GM21367 (cell line): ENCODE data around the gene SLC5A9.

Experiments
- ATAC-seq: cut with Tn5 transposase; IDR thresholded peaks from one replicate; pipeline ENCODE4 v1.9.1; 2021; ENCODE audit not compliant: unreplicated experiment

The SLC5A9 gene

DNA sequence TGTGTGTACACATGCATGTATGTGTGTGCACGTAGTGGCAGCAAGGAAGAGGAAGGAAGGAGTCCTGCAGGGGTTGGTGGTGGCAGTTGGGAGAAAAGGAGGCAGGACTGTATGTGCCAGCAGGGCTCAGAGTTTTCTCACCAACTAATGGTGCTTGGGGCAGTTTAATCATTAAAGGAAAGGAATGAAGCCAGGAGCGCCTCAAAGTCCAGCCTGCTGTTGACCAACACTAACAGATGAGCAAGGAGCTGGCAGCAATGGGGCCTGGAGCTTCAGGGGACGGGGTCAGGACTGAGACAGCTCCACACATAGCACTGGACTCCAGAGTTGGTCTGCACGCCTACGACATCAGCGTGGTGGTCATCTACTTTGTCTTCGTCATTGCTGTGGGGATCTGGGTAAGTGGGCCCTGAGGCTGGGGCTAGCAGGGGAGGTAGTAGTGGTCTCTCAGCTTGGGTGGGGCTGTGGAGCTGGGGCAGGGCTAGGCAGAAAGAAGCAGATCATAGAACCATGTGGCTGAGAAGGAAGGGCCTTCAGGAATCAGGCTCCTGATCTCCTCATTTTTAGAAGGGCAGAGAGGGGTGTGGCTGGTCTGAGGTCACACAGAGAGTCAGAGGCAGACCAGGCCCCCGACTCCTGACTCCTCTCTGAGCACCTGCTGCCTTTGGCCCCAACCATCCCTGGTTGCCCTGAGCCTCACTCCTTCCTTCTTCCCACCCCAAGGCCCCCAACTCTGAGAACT lies at the start of gene SLC5A9:
SLC5A9 (plus strand) TSS at position 216 of the 742 bp plus-strand sequence; CDS start at position 237, 21 bp downstream.
- no peak for ATAC-seq

DNA sequence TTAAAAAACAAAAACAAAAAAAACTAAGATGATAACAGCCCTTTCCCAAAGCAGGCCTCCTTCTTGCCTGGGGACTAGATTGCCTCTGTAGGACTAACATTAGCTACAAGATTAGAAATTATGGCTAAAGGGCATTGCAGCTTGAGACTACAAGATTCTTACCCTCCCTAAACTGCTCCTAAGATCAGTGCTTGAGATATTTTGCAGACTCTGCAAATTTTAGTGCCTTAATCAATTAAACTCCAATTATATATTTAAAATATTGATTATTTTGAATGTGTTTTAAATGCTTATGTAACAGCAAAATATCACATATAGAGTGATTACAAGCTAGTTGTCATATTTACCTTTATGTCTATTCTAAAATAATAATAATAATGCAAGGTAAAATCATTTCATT lies 47.4 kb upstream of the SLC5A9 start:
- ATAC-seq: no peak

DNA sequence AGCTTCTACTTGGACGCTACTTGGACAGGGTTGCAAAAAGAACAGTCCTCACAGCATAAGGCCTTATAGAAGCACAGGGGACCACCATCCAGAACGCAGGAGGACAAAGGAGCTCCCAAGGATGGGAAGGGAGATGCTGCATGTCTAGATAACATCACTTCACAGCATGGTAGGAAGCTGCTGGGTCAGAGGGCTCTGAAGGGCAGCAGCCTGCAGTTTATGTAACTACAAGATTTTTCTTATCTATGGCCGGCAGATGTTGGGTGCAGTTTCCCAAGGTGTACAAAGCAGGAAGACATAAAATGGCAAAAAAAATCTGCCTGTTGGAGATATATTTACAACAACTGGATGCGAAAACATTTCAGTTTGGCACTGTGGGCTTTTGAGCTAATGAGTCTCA lies 45.3 kb upstream of the SLC5A9 start:
- no peak for ATAC-seq

DNA sequence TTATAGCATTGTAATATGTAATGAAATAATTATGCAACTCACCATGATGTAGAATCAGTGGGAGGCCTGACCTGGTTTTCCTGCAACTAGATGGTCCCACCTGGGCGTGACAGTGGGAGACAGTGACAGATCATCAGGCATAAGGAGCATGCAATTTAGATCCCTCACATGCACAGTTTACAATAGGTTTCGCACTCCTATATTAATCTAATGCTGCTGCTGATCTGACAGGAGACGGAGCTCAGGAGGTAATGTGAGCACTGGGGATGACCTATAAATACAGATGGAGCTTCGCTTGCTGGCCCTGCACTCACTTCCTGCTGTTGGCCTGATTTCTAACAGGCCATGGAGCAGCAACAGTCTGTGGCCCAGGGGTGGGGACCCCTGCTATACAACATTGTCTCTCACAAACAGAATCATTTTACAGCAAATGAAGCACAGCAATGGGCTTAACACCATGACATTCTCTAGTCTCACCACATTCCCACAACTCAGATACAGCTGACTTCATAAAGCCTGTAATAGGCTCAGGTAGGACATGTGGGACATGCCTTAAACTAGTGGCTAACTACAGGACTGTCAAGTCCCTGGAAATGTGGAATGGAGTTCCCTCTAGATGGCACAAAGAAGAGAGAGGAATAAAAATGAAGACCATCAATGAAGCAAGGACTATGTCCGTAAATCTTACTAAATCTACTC lies 40.7 kb upstream of the SLC5A9 start:
- no peak for ATAC-seq

DNA sequence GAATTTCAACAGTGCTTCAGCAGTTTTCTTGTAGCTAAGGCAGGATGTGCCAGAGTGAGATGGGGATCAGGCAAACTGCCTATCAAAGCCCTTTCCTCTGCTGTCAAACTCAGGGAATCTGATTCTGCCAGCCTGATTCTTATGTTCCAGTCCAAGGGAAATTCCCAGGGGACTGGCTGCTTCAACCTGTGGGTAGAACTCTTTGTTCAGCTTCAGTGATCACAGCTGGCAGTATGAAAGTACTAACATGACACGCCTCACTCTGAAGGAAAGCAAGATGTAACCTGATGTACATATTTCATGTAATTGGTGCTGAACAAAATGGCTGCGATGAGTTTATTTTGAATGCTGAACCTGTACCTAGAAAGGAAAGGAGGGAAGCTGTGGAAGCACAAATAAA lies 40.1 kb upstream of the SLC5A9 start:
- no peak for ATAC-seq

DNA sequence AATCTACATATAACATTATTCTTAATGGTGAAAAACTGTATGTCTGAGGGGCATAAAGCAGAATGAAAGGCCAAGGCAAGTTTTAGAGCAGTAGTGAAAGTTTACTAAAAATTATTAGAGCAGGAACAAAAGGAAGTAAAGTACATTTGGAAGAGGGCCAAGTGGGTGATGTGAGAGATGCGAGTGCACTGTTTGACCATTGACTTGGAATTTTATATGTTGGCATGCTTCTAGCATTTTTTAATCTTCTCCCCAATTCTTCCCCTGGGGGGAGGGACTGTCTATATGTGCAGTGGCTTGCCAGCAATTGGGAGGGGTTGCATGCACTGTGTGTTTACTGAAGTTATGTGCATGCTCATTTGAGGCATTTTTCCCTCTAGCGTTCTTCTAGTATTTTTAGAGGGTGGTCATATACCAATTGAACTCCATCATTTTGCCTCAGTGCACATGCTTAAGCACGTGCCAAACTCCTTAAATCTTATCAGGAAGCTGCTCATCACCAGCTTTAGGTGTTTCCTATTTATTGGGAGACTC lies 36.1 kb upstream of the SLC5A9 start:
- ATAC-seq: no peak

DNA sequence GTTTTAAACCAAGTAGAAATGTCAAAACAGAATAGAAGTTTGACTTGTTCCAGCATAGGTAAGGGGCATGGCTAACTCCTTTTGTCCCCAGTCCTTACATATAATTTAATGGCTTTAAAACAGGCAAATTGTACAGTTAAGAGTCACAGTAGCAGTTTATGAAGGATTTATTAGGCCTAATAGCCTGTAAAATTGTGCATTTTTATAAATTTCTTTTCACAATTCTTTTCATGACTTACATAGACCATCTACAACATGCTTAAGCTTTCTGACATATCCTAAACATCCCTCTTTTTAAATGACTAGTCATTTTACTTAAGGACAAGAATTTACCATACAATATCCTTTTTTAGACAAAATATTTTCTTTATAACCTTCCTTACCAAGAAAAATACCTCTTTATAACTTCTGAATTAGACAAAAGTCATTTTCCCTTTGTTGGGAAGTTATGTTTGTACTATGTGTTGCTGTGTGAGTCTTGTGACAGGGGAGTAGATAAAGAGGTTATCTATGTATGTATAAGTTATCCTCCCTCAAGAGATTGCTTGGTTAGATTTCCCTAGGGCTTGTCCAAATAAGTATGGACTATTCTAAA lies 34.5 kb upstream of the SLC5A9 start:
- ATAC-seq: no peak

DNA sequence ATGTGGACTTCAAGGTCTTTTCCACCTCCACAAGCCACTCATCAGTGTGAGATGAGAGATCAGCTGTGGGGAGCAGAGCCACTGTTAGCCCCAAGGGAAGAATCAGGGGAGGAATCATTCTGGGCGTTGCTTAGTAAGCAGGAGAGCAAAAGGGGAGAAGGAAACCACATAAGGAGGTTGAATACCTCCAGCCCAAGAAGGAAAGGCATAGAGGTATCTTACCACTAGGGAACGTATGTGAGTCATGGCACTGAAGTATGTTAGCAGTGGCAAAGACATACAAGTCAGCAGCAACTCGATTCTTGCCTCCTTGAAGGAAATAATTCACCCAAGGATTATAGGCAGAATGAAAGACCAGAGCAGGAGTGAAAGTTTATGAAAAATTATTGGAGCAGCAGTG lies 31.6 kb upstream of the SLC5A9 start:
- no peak for ATAC-seq

DNA sequence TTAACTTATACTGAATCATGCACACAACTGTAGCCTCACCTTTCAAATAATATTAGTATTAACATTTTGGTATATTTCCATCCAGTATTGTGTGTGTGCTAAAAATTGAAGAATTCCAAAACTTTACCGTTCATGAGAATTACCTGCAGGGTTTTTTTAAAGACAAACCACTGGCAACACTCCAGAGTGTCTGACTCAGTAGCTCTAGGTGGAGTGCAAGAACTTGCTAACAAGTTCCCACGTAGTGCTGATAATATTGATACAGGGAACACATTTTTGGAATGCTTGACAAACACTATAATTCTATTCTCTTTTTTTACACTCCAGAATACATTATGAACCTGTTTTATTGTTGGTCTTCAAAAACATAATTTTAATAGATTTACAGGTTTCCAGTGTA lies 27.7 kb upstream of the SLC5A9 start:
- no peak for ATAC-seq

DNA sequence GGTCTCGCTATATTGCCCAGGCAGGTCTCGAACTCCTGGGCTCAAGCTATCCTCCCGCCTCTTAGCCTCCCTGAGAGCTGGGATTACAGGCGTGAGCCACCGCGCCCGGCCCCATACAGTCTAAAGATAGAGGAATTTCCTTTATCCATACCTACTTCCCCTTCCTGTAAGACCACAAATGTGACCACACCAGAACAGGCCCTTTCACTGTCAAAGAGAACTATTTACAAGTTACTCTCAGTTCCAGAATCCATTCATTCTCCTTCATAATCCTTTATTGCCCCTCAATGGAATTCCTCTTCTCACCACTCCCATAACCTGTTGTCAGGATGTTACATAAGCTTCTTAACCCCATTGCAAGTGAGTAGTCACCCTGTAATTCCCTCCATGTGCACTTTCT lies 26.3 kb upstream of the SLC5A9 start:
- ATAC-seq: no peak

DNA sequence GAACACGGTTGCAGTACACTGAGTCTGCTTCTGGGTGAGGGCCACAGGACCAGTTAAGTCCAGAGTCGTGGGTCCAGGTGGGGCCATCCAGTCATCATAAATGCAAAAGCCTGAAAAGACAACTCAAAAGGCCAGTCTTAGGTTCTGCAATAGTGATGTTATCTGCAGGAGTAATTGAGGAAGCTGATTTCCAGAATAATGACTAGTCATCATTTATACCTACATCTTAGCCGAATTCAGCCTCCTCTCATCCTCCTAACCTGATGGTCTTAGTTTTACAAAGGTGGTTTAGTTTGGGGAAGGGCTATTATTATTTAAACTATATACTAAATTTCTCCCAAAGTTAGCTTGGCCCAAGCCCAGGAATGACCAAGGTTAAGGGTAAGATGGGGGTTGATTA lies 23.5 kb upstream of the SLC5A9 start:
- no peak for ATAC-seq

DNA sequence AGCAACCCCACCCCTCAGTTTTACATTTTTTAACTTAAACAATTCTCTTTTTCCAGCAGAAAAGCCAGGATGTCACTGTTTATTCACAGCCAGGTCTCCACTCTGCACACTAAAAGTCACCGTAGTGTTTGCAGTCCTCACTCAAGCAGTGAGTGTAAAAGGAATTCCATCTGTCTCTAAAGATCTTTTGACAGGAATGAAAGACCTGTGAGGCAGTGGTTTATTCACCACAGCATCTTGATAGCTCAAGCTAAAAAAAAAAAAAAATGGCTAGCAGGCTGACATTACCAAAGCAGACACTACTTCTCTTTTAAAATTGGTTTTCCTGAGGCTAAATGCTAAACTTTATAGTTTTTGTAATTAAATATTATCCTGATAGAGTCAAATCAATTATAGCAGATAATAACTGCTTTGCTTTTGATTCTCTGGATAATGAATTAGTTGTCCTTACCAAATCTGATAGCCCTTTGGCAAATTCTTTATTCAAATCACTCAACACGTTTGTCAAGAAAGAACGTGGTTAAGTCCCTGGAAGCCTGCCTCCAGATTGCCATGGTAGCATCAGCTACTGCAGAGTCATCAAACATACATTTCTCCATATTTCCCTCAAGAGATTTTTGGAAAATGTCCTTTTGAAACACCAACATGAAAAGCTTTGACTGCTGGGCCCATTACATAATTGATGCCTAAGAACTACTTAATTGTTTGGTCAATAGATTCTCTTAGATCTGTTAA lies 22.2 kb upstream of the SLC5A9 start:
- no peak for ATAC-seq

DNA sequence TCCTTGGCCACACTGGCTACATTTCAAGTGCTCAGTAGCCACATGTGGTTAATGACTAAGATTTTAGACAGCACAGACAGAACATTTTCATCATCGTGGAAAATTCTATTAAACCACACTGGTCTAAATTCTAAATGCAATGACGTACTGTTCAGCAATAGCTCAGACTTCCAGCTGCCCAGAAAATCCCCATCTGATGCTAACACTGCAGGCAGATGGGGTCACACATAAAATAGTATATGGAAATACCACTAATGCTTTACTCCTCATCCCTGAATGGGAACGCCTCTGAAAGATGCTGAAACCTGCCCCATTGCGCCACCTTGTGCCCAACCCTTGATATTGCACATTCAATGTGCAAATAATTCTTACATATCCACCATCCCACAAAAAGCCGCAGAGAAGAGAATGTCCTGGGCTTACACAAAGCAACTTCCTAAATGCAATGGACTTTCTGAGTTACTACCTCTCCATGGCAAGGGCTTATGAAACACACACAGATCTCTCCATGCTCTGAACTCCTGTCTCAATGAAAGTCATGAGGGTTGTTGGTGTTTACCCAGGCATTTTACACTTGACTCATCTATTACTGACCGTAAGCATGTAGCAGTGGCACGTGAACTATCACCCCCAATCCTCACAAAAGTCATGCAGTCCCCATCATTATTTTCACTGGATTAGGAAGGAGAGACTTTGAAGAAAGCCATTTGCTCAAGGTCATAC lies 20.3 kb upstream of the SLC5A9 start:
- ATAC-seq: peak; percentile 69

DNA sequence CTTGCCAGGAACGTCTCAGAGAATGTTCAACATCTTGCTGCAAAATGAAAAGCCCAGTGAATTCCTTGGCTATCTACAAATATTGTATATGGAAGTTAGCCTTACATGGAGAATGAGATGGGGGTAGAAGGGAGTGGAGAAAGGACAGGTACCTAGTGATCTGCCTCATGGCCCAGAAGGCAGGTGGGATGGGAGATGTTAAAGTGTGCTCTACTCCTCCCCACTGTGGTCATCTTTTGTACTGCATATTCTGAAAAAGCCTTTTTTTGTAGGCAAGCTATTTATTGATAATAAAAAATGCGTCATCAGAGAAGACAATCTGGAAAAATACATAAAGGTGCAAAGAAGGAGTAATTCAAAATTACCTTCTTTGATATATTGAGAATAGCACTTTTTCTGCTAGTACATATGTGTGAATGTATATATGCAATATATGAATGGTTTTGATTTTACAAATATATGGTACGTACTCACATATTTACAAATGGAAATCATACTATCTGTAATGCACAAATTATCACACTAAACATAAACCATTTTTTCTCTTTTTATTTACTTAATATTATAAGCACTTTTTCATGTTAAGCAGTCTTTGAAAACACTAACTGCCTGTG lies 19.1 kb upstream of the SLC5A9 start:
- ATAC-seq: no peak

DNA sequence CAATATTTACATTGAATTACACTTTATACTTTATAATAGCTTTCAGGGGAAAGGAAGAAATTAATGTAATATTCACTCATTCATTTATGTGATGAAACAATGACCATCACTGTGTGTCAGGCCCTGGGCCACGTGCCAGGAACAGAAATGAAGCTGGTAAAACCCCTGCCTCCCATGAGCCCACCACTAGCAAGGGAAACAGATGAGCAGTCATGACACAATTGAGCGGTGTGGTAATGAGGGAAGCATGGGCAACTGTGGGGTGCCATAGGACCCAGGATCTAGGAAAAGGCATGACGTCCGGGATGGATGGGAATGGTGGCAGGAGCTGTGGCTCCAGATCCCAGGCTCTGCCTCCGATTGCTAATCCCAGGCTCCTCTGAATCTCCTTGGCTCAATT lies 17.0 kb upstream of the SLC5A9 start:
- ATAC-seq: no peak

DNA sequence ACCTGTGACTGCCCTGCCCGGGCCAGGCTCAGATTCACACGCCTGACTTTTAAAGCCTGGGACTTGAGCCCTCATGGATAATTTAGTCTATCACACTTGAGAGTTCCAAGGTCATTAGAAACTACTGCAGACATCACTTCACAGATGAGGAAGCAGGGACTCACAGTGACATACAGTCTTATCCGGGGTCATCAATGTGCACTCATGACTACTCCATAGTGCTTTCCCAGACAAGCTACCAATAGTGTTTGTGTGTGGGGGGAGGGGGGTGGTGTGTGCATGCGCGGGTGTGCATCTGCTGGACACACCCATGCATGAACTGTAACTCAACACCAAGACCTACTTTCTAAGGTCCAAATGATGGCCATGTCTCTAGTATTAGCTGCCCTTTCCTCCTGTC lies 16.1 kb upstream of the SLC5A9 start:
- no peak for ATAC-seq

DNA sequence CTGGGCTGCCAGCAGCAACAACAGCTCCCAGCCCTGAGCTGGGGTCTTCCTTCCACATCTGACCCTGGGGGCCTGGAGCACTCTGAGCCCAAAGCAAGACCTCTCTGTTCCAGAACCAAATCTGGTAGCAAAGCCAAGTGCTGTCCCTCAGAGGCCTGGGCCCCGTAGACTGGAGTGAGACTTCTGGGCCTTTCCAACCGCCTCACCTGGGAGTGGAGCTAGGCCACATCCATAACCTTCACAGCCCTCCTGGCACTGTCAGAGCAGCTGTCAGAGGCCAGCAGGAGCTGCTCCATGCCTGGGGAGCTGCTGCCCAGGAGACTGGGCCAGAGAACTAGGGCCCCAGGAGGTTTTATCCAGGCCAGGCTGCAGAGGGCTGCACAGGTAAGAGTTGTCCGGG lies 15.4 kb upstream of the SLC5A9 start:
- ATAC-seq: no peak

DNA sequence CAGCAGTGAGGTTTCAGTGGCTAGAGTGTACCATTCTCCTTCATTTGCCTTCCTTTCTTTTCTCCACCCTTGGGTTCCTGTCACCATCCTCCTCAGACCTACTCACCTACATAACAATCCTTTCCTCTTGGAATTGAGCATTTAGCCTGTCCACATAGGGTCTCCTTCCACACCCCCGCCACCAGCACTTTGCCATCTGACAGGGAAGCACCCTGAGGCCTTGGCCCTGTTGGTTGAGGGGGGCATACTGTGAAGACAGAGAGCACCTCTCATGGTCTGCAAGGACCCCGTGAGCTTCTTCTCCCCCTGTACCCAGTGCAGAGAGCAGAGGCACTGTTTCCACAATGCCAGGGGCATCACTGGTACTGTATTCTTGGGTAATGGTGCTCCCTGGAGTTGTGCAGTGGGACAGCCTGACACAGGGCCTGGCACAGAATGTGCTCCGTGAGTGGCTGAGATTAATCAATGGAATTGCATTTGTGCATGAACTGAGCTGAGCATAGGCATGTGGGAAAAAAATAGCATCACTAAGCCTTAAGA lies 14.9 kb upstream of the SLC5A9 start:
- ATAC-seq: no peak

DNA sequence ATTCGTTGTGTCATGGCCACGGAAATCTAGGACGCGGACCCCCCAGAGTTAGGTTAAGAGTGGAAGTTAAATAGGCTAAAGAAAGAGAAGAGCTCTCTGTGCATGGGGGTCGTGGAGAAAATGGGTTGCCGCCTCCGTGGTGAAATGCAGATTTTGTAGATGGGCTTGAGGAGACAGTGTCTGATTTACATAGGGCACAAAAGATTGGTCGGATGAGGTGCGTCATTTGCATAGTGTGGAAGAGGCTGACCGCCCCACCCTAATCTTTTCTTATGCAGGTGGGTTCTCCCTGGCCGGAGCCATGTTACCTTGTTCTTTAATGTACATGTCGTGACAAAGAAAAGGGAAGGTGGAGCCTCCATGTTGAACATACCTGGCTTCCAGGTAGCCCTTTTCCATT lies 14.3 kb upstream of the SLC5A9 start:
- ATAC-seq: no peak

DNA sequence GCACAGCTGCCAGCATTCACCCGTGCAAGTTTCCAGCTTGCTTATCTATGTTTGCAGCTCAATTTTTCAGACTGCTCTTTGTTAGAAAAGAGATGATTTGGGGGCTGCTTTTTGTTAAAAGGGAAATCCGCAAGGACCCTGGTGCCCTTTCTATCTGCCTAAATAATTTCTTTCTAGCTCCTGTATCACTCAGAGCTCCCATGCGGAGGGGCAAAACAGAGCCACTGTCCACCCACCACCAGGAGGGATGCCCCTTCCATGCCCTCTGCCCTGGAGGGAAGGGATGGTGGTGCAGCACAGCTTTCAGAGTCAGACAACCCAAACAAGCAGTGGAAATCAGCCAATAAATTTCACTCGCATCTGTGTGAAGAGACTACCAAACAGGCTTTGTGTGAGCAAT lies 13.9 kb upstream of the SLC5A9 start:
- no peak for ATAC-seq
